ENCODE data around the gene SLC25A34.

Gene SLC25A34

DNA sequence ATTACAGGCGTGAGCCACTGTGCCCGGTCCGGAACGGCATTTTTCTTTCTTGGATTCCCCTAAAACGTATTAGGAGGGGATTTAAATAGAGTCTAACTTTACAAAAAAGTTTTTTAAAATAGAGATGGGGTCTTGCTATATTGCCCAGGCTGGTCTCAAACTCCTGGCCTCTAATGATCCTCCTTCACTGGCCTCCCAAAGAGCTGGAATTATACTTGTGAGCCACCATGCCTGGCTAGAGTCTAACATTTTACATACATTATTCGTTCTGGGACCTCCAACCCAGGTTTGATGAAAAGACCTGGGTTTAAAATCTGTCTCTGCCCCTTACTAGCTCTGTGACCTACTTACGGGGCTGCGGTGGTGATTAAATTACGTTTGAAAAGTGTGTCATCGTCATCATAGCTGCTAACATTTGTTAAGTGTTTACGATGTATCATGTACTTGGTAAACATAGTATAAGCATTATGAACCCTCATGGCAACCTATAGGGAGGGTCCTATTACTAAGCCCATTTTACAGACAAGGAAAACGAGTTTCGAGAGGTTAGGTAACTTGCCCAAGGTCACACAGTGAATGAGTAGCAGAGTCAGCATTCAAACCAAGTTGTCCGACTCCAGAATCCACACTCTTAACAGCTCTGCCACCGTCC is 27.4 kb upstream of the SLC25A34 start:
- Histone ChIP-seq H3K4me1 (ENCODE audit: low read length) (no peaks in the 10 kb centered on the region), H2AFZ (ENCODE audit: low read depth, low read length) (no peak overlapping the region), H3K9me3 (ENCODE audit: insufficient read depth, low read length) (no peaks in the 10 kb centered on the region), H3K9ac (ENCODE audit: low read length) (no peak overlapping the region), H3K4me2 (ENCODE audit: low read length) (no peak overlapping the region), H3K4me3 (ENCODE audit: low read length) (no peak overlapping the region), H3K27me3 (ENCODE audit: low read depth, low read length) (no peaks in the 10 kb centered on the region), H3K36me3 (replicated peaks; ENCODE audit: low read depth, low read length) (peaks cover 14% of the 10 kb centered on the region), H3K79me2 (ENCODE audit: low read length) (peaks cover 46% of the 10 kb centered on the region), H3K27ac (ENCODE audit: low read length) (no peak overlapping the region), H4K20me1 (ENCODE audit: insufficient read depth, low read length) (peaks cover 17% of the 10 kb centered on the region; the same call in 1 of the 2 replicates)
- TF ChIP-seq, protein P1, sequence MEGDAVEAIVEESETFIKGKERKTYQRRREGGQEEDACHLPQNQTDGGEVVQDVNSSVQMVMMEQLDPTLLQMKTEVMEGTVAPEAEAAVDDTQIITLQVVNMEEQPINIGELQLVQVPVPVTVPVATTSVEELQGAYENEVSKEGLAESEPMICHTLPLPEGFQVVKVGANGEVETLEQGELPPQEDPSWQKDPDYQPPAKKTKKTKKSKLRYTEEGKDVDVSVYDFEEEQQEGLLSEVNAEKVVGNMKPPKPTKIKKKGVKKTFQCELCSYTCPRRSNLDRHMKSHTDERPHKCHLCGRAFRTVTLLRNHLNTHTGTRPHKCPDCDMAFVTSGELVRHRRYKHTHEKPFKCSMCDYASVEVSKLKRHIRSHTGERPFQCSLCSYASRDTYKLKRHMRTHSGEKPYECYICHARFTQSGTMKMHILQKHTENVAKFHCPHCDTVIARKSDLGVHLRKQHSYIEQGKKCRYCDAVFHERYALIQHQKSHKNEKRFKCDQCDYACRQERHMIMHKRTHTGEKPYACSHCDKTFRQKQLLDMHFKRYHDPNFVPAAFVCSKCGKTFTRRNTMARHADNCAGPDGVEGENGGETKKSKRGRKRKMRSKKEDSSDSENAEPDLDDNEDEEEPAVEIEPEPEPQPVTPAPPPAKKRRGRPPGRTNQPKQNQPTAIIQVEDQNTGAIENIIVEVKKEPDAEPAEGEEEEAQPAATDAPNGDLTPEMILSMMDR (IDR thresholded peaks at IDR 0.05; ENCODE audit: low read depth, low read length): no peak
- no peak for TF ChIP-seq EZH2phosphoT487 (IDR thresholded peaks at IDR 0.05; ENCODE audit: low read depth)

- Histone ChIP-seq H3K4me1 (ENCODE audit: low read length) (no peaks in the 10 kb centered on the region), H3K27ac (ENCODE audit: low read length) (no peak overlapping the region), H3K36me3 (replicated peaks; ENCODE audit: low read depth, low read length) (peaks cover 14% of the 10 kb centered on the region), H3K79me2 (ENCODE audit: low read length) (peaks cover 43% of the 10 kb centered on the region), H3K4me3 (ENCODE audit: low read length) (no peak overlapping the region), H3K9me3 (ENCODE audit: insufficient read depth, low read length) (no peaks in the 10 kb centered on the region), H4K20me1 (ENCODE audit: insufficient read depth, low read length) (peaks cover 18% of the 10 kb centered on the region), H3K27me3 (ENCODE audit: low read depth, low read length) (no peaks in the 10 kb centered on the region), H3K9ac (ENCODE audit: low read length) (no peak overlapping the region), H3K4me2 (ENCODE audit: low read length) (no peak overlapping the region), H2AFZ (ENCODE audit: low read depth, low read length) (no peak overlapping the region)
- TF ChIP-seq EZH2phosphoT487 (IDR thresholded peaks at IDR 0.05; ENCODE audit: low read depth): no peak
- TF ChIP-seq, protein P1 (IDR thresholded peaks at IDR 0.05; ENCODE audit: low read depth, low read length): no peak
These were observed 26.8 kb upstream of the SLC25A34 start for GRCh38 chr1:15709226-15709625.

DNA sequence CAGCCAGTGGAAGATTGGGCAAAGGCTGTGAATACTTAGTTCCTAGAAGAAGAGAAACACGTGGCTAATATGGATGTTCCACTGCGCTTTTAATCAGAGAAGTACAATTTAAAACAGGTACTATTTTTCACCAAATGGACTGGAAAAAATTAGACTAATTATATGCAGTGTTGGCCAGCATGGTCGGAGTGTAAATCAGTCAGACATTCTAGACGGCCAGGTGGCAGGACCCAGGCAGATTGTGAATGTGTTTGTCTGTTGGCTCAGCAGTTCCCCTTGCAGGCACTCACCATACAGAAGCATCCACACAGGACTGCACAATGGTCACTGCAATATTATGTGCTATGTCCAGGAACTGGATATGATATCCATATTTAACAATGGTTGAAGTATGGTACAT is 23.9 kb upstream of the SLC25A34 start:
- H3K36me3 ChIP-seq (replicated peaks; ENCODE audit: low read depth, low read length): peaks cover 2% of the 10 kb centered on the region
- H3K4me1 ChIP-seq (ENCODE audit: low read length): no peaks in the 10 kb centered on the region
- TF ChIP-seq, protein P1 (IDR thresholded peaks at IDR 0.05; ENCODE audit: low read depth, low read length): no peak
- TF ChIP-seq EZH2phosphoT487 (IDR thresholded peaks at IDR 0.05; ENCODE audit: low read depth): no peak
- no peak overlapping the region for H3K4me3 ChIP-seq (ENCODE audit: low read length)
- no peak overlapping the region for H2AFZ ChIP-seq (ENCODE audit: low read depth, low read length)
- H3K79me2 ChIP-seq (ENCODE audit: low read length): peaks cover 34% of the 10 kb centered on the region
- no peak overlapping the region for H3K27ac ChIP-seq (ENCODE audit: low read length)
- peaks cover 20% of the 10 kb centered on the region for H4K20me1 ChIP-seq (ENCODE audit: insufficient read depth, low read length)
- H3K9me3 ChIP-seq (ENCODE audit: insufficient read depth, low read length): no peaks in the 10 kb centered on the region
- H3K9ac ChIP-seq (ENCODE audit: low read length): no peak overlapping the region
- H3K4me2 ChIP-seq (ENCODE audit: low read length): no peak overlapping the region
- H3K27me3 ChIP-seq (ENCODE audit: low read depth, low read length): no peaks in the 10 kb centered on the region

- Histone ChIP-seq H3K4me2 (ENCODE audit: low read length) (no peak overlapping the region), H3K9ac (ENCODE audit: low read length) (no peak overlapping the region), H3K79me2 (ENCODE audit: low read length) (peaks cover 17% of the 10 kb centered on the region), H3K27ac (ENCODE audit: low read length) (no peak overlapping the region), H4K20me1 (ENCODE audit: insufficient read depth, low read length) (peaks cover 9% of the 10 kb centered on the region), H3K9me3 (ENCODE audit: insufficient read depth, low read length) (no peaks in the 10 kb centered on the region), H2AFZ (ENCODE audit: low read depth, low read length) (no peak overlapping the region), H3K4me1 (ENCODE audit: low read length) (no peaks in the 10 kb centered on the region), H3K27me3 (ENCODE audit: low read depth, low read length) (no peaks in the 10 kb centered on the region), H3K36me3 (replicated peaks; ENCODE audit: low read depth, low read length) (no peaks in the 10 kb centered on the region), H3K4me3 (ENCODE audit: low read length) (no peak overlapping the region)
- TF ChIP-seq EZH2phosphoT487 (IDR thresholded peaks at IDR 0.05; ENCODE audit: low read depth): no peak
- TF ChIP-seq, protein P1 (IDR thresholded peaks at IDR 0.05; ENCODE audit: low read depth, low read length): no peak
These were observed 21.5 kb upstream of the SLC25A34 start for GRCh38 chr1:15714406-15715136.
